GM10847 (cell line): ENCODE results near the gene RBBP5.

Experiments used
- POLR2A ChIP-seq: IDR thresholded peaks from 2 replicates; pipeline ENCODE4 v1.6.1; 2011; ENCODE audit not compliant: insufficient read length; ENCODE audit errors: extremely low read depth

Gene RBBP5

DNA sequence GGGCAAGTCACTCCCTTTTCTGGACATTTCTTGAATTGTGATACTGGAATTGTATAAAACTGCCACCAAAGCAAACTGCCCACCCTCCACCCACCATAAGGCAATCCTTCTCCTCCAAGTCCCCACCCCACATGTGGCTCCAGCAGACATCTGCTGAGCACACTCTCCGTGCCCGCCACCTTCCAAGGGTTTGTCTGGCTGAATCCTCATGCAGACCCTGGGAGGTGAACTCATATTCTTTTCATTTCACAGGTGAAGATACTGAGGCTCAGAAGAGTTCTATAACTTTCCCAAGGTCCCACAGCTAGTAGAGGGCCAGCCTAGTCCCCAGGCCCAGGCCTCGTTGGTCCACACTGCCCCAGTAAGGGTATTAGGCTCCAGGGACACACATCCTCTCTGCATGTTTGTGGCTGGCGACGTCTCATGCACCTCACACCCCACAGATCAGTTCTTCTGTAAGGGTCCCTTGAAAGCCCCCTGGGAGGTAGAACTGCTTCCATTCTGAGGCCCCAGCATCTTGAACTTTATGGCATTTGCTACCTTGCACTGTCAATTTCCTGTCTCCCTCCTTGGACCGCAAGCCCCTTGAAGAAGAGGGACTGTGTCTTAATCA lies 64.7 kb downstream of the RBBP5 start:
- no peak for TF ChIP-seq POLR2A

DNA sequence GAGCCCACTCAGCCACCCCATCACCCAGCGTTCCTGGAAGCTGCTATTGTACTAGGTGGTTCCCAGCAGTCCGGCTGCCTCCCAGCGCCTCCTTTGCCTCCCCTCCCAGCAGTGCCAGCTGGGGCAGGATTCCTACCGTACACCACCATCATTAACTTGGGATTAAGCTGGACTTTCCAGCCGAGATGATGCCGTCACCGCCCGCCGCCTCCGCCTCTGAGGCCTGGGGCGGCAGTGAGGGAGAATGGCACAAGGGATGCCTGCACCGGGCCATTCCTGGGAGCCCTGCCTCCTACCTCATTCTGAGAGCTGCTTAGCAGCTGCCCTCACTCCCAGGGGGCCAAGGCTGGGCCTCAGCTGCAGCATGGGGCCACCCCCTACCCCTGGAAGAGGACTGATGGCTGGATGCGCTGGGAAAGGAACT lies 65.6 kb downstream of the RBBP5 start:
- no peak for TF ChIP-seq POLR2A

DNA sequence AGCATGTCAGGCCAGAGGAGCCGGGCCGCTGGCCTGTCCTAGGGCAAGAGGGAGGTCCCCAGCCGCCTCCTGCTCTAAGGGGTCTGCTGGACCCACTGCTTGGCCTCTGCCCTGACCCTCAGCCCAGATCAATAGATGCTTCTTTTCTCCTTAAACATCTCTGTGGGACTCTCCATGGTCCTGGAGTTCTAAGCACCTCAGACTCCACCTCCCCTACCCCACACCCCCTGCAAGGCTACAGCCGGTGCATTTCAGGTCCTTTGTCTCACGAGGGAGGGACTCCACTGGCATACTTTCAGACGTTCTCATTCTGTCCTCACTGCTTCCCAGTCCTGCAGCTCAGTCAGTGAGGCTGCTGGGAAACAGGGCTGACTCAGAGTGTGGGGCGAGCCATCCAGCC lies 67.8 kb downstream of the RBBP5 start:
- no peak for TF ChIP-seq POLR2A

DNA sequence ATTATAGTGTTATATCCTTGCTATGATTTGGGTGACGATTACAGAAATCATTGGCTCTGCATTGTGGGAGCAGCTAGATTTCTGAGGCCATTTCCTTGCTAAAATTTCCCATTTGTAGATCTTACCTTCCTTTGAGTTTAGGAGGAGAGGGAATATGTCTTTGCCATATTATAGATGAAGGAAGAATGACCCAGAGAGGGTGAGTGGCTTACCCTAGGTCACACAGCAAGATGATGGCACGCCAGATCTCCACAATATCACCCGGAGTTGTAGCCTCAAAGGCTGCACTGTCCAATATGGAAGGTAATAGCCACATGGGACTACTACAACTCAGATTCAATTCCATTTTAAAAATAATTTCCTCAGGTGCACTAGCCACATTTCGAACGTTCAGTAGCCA lies 68.5 kb downstream of the RBBP5 start:
- TF ChIP-seq POLR2A = no peak

DNA sequence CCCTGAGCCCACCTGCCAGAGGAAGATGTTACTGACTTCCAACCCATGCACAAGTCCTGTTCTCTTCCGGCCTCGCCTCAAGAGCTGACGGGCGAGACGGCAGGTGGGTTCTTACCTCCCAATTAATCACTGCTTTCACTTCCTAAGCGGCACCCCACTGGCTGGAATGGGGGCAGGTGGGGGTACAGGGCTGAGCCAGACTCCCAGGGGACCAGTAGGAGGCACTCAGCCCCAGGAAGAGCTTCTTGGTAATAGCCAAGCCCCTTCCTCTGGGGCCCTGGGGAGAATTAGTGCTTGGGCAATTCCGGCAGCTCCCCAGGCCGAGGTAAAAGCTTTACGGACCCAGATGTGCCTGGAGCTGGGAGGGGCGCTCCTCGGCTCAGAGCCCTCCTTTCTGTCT lies 69.1 kb downstream of the RBBP5 start:
- TF ChIP-seq POLR2A = no peak

DNA sequence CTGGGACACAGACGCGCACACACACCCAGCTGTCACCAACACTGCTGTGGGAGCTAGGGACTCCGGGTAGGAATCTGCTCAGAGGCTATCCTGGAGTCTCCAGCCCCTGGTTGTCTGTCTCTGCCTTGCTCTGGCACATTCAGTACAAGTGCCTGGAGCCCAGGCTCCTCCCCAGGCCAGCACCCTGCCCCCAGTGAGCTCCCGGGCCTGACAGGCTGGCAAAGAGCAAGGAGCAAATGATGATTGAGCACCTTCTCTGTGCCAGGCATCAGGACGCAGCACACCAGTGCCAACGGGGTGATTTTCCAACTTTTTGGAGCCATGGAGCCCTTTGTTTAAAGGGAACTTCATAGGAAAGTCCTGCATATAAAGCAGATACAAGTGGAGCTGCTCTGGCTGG lies 72.3 kb downstream of the RBBP5 start:
- TF ChIP-seq POLR2A = no peak

DNA sequence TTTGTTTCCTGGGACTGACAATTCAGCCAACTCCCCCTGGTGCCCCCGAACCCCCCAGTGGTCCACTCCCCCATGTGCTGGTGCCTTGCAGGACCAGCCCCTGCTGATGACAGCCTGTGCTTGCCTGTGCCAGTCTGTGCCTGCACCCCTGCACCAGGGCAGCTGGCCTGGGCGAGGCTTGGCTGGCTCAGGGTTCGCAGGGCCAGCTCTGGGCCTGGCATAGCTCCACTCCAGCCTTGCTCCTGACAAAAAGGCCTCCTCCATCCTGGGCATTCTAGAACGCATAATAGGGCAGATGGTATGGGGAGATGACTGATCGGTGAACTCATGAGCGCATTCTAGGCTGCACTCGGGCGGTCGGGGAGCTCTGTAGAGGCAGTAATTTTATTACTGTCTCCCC lies 73.4 kb downstream of the RBBP5 start:
- no peak for TF ChIP-seq POLR2A

DNA sequence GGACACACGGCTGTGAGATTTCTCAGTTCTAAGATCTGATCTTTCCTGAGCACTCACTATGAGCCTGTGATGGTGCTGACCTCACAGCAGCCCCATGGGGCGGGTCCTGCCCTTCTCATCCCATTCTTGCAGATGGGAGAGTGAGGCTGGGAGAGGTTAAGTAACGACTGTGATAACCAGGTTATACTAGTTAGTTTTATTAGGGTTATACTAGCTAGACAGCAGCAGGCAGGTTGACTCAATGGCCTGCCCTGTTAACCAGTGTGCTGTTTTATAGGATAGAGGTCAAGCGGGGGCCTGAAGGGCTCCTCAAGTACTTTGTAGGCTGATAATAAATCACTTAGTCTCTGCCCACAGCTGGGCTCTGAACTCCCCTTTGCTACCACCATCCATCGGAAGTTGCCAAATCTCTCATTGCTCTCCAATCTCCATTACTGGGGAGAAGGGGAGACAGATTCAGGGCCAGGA lies 74.0 kb downstream of the RBBP5 start:
- TF ChIP-seq POLR2A = no peak

DNA sequence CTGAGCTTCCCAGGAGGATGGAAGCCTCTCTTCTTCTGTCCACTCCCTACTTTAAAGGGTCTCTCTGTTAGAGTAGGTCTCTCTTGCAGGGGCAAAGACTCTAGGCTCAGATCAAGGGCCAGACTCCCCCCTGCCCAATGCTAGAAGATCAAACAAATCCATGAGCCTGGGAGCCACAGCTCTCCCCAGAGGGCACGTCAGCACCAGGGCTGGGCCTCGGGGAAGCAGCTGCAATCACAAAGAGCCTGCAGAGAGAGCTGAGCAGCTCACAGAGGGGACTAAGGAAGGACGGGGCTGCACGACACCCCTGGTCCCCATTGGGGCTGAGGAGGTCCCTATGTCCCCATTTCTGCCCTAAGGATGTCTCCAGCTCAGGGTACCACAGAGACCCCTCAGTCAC lies 74.9 kb downstream of the RBBP5 start:
- TF ChIP-seq POLR2A = no peak

DNA sequence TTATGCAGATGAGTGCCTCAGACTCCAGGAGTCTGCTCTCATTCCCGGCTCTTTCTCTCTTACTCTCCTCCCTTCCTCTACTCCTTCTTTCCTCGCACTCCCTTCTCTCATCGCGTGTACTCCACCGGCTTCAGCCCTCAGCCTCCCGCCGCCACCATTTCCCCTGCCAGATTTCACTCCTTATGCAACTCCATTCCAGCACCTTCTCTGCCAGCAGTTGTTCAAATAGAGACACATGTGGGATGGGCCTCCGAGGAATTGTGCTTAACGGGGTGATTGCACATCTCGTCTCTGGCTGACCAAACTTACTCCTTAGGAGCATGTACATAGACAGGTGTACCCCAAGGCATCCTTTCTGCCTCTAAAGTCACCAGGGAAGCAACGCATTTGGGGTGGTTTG lies 76.6 kb downstream of the RBBP5 start:
- TF ChIP-seq POLR2A = no peak

DNA sequence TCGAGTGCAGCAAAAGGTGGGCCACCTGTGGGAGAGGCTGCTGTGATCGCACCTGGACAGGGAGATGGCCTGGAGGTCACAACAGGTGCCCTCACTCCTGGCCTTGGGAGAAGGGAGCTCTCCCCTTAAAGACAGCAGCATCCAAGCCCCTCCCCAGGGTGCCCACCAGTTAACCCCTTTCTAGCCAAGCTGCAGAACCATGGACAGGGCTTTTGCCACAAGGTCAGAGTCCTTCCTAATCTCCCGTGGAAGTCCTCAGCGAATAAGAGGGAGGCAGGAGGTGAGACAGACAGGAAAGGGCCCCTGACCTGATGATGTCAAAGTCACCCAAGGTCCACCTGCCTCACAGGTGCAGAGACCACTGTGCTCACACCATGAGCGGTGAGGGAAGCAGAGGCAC lies 77.0 kb downstream of the RBBP5 start:
- no peak for TF ChIP-seq POLR2A

DNA sequence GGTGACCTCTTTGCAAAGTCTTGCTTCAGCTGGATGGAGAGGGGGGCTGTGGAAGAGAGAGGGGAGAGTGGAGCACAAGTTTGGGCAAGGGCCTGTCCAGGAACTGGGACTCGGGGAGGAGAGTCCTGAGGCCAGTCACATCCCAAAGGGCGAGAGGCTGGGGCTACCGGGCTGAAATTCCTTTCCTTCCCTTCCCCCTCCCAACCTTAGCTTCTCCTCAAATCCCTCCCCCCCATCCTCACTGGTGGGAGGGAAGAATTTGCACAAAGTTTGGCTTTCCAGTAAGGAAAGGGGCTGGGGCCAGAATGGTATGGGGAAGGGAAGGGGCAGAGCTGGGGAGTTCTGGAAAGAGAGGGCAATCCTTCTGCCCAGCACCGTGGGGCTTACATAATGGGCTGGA lies 77.9 kb downstream of the RBBP5 start:
- TF ChIP-seq POLR2A = no peak

DNA sequence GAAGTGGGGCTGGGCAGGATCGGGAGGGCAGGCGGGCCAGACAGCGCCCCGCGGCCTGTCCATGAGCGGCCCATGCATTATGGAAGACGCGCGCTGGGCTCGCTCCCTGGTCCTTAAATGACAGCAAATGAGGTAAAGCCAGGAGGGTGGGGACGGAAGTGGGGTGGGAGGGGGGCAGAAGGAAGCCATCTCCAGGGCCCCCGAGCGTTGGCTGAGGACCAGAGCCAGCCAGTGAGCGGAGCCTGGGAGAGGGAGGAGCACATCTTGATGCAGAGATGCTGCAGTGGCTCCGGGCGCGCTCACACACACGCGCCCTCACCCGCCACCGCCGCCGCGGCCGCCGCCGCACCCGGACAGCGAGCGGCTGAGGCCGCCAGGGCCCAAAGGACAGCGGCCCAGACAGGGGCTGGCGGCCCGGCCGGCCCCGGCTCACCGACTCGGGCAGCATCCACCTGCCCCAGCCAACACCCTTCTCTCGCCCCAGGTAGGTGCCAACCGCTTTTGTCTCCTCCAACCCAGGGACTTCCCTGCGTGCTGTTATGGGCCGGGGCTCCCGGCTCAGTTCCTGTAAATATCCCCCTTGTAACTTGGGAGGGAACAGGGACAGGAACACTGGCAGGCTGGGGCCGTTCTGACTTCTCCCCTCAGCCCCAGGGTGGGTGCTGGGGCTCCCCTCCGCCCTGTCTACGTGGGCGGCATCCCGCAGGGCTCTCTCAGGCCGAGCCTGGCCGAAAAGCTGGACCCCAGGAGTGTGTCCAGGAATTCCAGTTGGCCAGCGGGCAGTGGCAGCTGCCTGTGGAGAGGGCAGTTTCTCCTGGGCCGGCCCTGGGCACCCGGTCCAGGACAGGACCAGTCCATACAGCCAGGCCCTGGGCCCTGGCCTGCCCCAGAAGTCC lies 78.6 kb downstream of the RBBP5 start, which contains the start of gene CNTN2:
Gene CNTN2 (plus strand): TSS at position 302 of the 896 bp plus-strand sequence. CDS start 9,974 bp downstream, outside the sequence.
- TF ChIP-seq POLR2A = no peak

DNA sequence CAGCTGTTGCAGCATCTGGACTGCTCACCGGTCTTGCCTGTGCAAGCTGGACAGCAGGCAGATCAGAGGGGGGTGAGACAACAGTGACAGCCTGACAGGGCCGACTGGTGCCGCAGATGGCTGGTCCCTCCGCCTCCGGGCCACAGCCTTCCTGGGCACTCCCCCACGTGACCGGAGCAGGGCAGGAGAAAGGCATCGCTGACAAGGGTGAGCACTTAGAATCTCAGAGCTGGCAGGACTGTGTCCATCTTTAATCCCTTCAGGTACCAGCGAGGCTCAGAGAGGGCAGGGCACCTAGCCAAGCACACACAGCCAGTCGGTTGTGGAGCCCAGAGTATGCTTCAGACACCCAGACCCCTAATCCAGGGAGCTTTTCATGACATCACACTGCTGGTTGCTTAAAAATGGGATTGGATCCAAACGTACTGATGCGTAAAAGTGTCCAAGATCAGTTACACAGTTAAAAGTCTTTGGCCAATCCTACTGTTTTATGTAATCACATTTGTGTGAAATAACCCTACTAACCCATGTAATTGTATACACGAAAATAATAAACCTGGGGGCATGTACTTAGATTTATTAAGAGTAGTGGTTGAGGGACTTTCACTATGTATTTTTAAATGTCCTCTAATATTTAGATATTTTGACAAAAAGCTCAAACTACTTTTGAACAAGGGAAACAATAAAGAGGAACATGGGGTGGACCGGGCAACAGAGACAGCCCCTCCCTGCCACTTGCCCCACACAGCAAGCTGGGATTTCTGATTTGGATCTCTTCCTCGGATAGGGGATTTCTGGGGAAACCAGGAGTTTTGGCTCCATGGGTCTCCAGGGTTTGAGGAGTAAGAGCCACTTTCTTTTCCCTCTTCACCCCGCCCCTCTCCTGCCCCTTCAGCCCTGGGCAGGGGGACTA lies 79.5 kb downstream of the RBBP5 start:
- no peak for TF ChIP-seq POLR2A

DNA sequence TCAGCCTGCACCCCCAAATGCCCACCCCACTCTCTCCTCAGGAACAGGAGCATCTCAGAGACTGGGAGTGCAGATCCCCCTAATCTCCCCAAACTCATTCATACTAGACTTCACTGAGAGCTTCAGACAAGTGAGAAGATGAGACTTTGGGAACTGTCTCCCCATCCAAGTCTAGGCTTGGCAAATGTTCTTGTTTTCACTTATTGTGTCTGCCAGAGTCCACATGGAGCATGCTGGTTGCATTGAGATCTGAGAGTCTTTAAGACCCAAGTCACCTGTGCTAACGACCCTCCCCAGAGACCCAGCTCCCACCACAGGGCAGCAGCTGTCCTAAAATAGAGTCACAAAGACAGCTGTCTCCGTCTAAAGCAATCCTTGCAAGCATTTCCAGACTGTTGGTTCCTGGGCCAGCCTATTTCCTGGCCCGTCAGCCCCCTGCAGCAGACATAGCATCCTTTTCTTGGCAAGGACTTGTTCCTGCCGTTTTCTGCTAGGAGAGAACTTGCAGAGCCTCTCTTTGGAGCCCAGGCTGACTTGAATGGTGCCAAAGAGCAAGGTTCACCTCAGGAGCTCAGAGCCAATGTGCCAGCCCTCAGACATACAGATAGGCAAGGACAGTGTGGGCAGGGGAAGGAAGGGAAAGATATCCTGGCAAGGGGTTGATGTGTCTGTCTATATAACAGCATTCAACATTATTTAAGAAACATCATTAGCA lies 80.6 kb downstream of the RBBP5 start:
- no peak for TF ChIP-seq POLR2A
